Keratinocyte (primary cell): ENCODE results near the gene PDE6D. TPM values are rescaled to one million over a fixed set of nuclear protein-coding genes. Genes with fewer than 3 reads are reported as not detected.

Experiments
- DNase-seq: peaks from one replicate; pipeline ENCODE4 v3.0.0-alpha.2; 2011; ENCODE audit warnings: low read depth, missing footprints, low spot score
- FAIRE-seq: peaks from 2 replicates; lab custom pipeline; 2011; peaks lifted over from hg19 to GRCh38; lab: Jason Lieb, UNC
- H2AFZ ChIP-seq: 2 replicates; pipeline ENCODE4 v1.6.0; 2012; ENCODE audit warnings: low read length, control low read depth, inconsistent platforms; ENCODE audit not compliant: control insufficient read depth
- H3K27ac ChIP-seq: 2 replicates; pipeline ENCODE4 v1.5.1; 2011; ENCODE audit warnings: low read length; ENCODE audit not compliant: control insufficient read depth, insufficient read depth
- H3K27me3 ChIP-seq: 3 replicates; pipeline ENCODE4 v1.6.0; 2011; ENCODE audit warnings: low read length; ENCODE audit not compliant: control insufficient read depth, insufficient read depth; ENCODE audit errors: extremely low read depth
- H3K36me3 ChIP-seq, 2 experiments: 2 replicates in 1 of 2; 3 replicates in 1 of 2; pipeline ENCODE4 v1.5.1; 2011; ENCODE audit warnings: low read length in 2 of 2, mild to moderate bottlenecking in 1 of 2; ENCODE audit not compliant: control insufficient read depth in 2 of 2, insufficient read depth in 2 of 2; ENCODE audit errors: extremely low read depth in 1 of 2
- H3K4me1 ChIP-seq: 3 replicates; pipeline ENCODE4 v1.5.1; 2011; ENCODE audit warnings: low read length; ENCODE audit not compliant: control insufficient read depth, insufficient read depth; ENCODE audit errors: extremely low read depth
- H3K4me2 ChIP-seq: 3 replicates; pipeline ENCODE4 v1.6.0; 2011; ENCODE audit warnings: low read depth, low read length; ENCODE audit not compliant: control insufficient read depth, insufficient read depth; ENCODE audit errors: extremely low read depth
- H3K4me3 ChIP-seq, 3 experiments: fragments of 200-600 bp in 1 of 3; sonication (generic) in 1 of 3; 2 replicates in 2 of 3; 3 replicates in 1 of 3; pipeline ENCODE4 v1.5.1; 2011 to 2016; ENCODE audit warnings: low read length in 3 of 3, mild to moderate bottlenecking in 3 of 3, control low read depth in 2 of 3, inconsistent platforms in 1 of 3, low read depth in 1 of 3, mixed read lengths in 1 of 3, mixed run types in 1 of 3, moderate library complexity in 1 of 3; ENCODE audit not compliant: control insufficient read depth in 2 of 3, insufficient read depth in 2 of 3; ENCODE audit errors: extremely low read depth in 1 of 3
- H3K79me2 ChIP-seq: 2 replicates; pipeline ENCODE4 v1.6.0; 2012; ENCODE audit warnings: low read length; ENCODE audit not compliant: control insufficient read depth, insufficient read depth
- H3K9ac ChIP-seq: 3 replicates; pipeline ENCODE4 v1.6.0; 2011; ENCODE audit warnings: low read length; ENCODE audit not compliant: control insufficient read depth, insufficient read depth; ENCODE audit errors: extremely low read depth
- H3K9me1 ChIP-seq: 3 replicates; pipeline ENCODE4 v1.6.0; 2011; ENCODE audit warnings: low read length; ENCODE audit not compliant: control insufficient read depth, insufficient read depth; ENCODE audit errors: extremely low read depth
- H3K9me3 ChIP-seq: 2 replicates; pipeline ENCODE4 v1.5.1; 2012; ENCODE audit warnings: low read depth, low read length; ENCODE audit not compliant: control insufficient read depth
- H4K20me1 ChIP-seq: 3 replicates; pipeline ENCODE4 v1.6.0; 2011; ENCODE audit warnings: low read length; ENCODE audit not compliant: control insufficient read depth, insufficient read depth; ENCODE audit errors: extremely low read depth
- EZH2 ChIP-seq: IDR thresholded peaks from one replicate; pipeline ENCODE4 v1.6.1; 2012; ENCODE audit warnings: inconsistent platforms, mild to moderate bottlenecking, low read length, moderate library complexity
- dilution Hi-C: fragments of 300-500 bp; cut with MboI; formaldehyde crosslinking; loops from one replicate; pipeline ENCODE4 v1.7.0; 2020; ENCODE audit warnings: low sequenced_read_pairs; ENCODE audit not compliant: extremely low pct_ligation_motif_present
- polyA plus RNA-seq, 5 experiments: library from polyadenylated mRNA; depleted of rRNA in 3 of 5; stranded (reverse) in 3 of 5; stranded (forward) in 1 of 5; unstranded in 1 of 5; fragments of >200 nt; gene quantifications; 1 replicate in 1 of 5; 2 replicates in 3 of 5; 3 replicates in 1 of 5; pipeline versions ENCODE4 v1.2.1 to v1.2.3, GENCODE V29; 2011 to 2012; ENCODE audit warnings: missing spikeins in 2 of 5, low read depth in 1 of 5, low replicate concordance in 1 of 5
- small RNA-seq, 3 experiments: library from RNA; depleted of rRNA; stranded (forward); fragments of <200 nt; gene quantifications; one replicate each; pipeline ENCODE3, GENCODE V24; 2012; ENCODE audit warnings: low read depth in 3 of 3, low replicate concordance in 1 of 3; ENCODE audit not compliant: insufficient read length in 3 of 3
- TF ChIP-seq, protein P1 (sequence below), 3 experiments: IDR thresholded peaks in 1 of 3; conservative IDR thresholded peaks in 1 of 3; optimal IDR thresholded peaks in 1 of 3; 2 replicates in 2 of 3; 3 replicates in 1 of 3; pipeline versions ENCODE3 to v1.5.1; 2011; ENCODE audit warnings: low read length in 3 of 3, mild to moderate bottlenecking in 3 of 3, moderate library complexity in 2 of 3, control low read depth in 1 of 3, inconsistent platforms in 1 of 3; ENCODE audit not compliant: insufficient read depth in 2 of 3; ENCODE audit errors: extremely low read depth in 1 of 3

Gene PDE6D
- polyA plus RNA-seq, 1 donor (not counting 4 experiments of a cell fraction or from before 2014, with no cell fraction given): 31.6 TPM

- Histone ChIP-seq H3K4me1 (peaks cover 9% of the 10 kb centered on the region), H3K9me3 (no peaks in the 10 kb centered on the region), H3K9me1 (no peaks in the 10 kb centered on the region), H3K4me2 (no peak overlapping the region), H3K36me3 (no peaks in the 10 kb centered on the region), H3K79me2 (no peaks in the 10 kb centered on the region), H3K4me3 (no peak overlapping the region), H2AFZ (no peak overlapping the region), H3K27ac (no peak overlapping the region), H3K9ac (no peak overlapping the region), H4K20me1 (no peaks in the 10 kb centered on the region), H3K27me3 (no peaks in the 10 kb centered on the region)
- no peak for TF ChIP-seq EZH2
- TF ChIP-seq, protein P1, sequence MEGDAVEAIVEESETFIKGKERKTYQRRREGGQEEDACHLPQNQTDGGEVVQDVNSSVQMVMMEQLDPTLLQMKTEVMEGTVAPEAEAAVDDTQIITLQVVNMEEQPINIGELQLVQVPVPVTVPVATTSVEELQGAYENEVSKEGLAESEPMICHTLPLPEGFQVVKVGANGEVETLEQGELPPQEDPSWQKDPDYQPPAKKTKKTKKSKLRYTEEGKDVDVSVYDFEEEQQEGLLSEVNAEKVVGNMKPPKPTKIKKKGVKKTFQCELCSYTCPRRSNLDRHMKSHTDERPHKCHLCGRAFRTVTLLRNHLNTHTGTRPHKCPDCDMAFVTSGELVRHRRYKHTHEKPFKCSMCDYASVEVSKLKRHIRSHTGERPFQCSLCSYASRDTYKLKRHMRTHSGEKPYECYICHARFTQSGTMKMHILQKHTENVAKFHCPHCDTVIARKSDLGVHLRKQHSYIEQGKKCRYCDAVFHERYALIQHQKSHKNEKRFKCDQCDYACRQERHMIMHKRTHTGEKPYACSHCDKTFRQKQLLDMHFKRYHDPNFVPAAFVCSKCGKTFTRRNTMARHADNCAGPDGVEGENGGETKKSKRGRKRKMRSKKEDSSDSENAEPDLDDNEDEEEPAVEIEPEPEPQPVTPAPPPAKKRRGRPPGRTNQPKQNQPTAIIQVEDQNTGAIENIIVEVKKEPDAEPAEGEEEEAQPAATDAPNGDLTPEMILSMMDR (optimal IDR thresholded peaks at IDR 0.05 in 1 of 3, IDR thresholded peaks at IDR 0.05 in 1 of 3, conservative IDR thresholded peaks at IDR 0.05 in 1 of 3; ENCODE audit: extremely low read depth in 1 of 3, insufficient read depth in 2 of 3, low read length in 3 of 3): no peak
- no peak for DNase-seq
- no peak for FAIRE-seq
- dilution Hi-C loops: no loop called here
These were observed 97.5 kb downstream of the PDE6D start for GRCh38 chr2:231683292-231684235.

DNA sequence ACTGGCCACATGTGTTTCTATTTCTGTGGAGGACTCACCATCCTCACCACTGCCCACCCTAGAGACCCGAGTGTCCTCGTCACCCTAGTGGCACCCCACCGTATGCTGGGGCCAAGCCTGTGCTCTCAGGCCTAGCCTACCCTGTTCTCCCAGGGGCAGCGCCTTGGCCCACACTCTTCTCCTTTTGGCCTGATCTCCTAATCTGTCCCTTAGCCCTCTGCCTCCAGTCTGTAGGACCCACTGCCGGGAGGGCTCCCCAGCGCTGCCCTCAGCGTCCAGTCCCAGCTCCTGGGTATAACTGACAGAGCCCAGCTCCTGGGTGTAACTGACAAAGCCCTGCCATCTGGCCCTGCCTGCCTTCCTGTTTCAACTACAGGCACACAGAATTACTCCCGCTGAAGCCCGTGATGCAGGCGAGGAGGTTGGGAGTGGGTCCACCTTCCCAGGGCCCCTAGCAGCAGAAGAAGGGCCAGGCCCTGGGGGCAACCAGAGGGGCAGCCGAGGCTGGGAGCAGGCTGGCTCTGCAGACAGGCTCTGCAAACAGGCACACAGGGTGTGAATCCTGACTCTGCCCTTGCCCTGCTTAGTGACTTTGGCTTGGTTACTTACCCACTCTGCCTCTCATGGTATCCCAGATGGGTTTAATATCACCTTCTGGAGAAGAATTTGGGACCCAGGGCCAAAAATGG, 98.3 kb downstream of the PDE6D start:
- dilution Hi-C loops: no loop called here
- no peak overlapping the region for H3K27ac ChIP-seq

More for the DNA sequence above, 98.3 kb downstream of the PDE6D start:
- TF ChIP-seq, protein P1 (optimal IDR thresholded peaks at IDR 0.05 in 1 of 3, IDR thresholded peaks at IDR 0.05 in 1 of 3, conservative IDR thresholded peaks at IDR 0.05 in 1 of 3; ENCODE audit: extremely low read depth in 1 of 3, insufficient read depth in 2 of 3, low read length in 3 of 3): no peak
- no peak for TF ChIP-seq EZH2
- Histone ChIP-seq H2AFZ (no peak overlapping the region), H3K4me2 (no peak overlapping the region), H3K9me1 (no peaks in the 10 kb centered on the region), H3K9ac (no peak overlapping the region), H3K27me3 (no peaks in the 10 kb centered on the region), H3K36me3 (no peaks in the 10 kb centered on the region), H3K9me3 (no peaks in the 10 kb centered on the region), H3K4me3 (no peak overlapping the region), H3K79me2 (no peaks in the 10 kb centered on the region), H3K4me1 (peaks cover 11% of the 10 kb centered on the region), H4K20me1 (no peaks in the 10 kb centered on the region)
- FAIRE-seq: no peak
- DNase-seq: no peak

Small RNA genes within 50 kb of the gene (small RNA-seq; reads per million reads assigned to genes)
- gene AC073476.4: 0 reads per million in 3 experiments
- 0 reads per million in 3 experiments for gene RF00015

Other genes starting within 250 kb of the PDE6D start
- not detected in 3 replicates for gene TEX44, start 188.4 kb downstream of the PDE6D start, polyA plus RNA-seq
- 200 to 691 TPM (median 598 TPM) in 3 replicates for gene PTMA, start 72.8 kb downstream of the PDE6D start, polyA plus RNA-seq
- gene COPS7B, start 5.2 kb upstream of the PDE6D start, polyA plus RNA-seq: 45.9 to 62.2 TPM (median 53.3 TPM) in 3 replicates
- gene NPPC, start 145.1 kb upstream of the PDE6D start, polyA plus RNA-seq: not detected in 3 replicates
- 8.5 to 11.9 TPM (median 8.6 TPM) in 3 replicates for gene DIS3L2, start 180.4 kb upstream of the PDE6D start, polyA plus RNA-seq